Osteocyte (in vitro differentiated cells): Measurements from ENCODE around the gene SHC2. TPM values are rescaled to one million over a fixed set of nuclear protein-coding genes. Genes with fewer than 3 reads are reported as not detected.

Experiments used
- DNase-seq: peaks from one replicate; pipeline ENCODE4 v3.0.0; 2021; ENCODE audit warnings: mixed read lengths; ENCODE audit not compliant: unreplicated experiment; ENCODE audit errors: extremely low spot score
- H3K27ac Mint-ChIP-seq: one replicate; pipeline ENCODE4 v1.8.0; 2021; ENCODE audit warnings: mild to moderate bottlenecking, mixed read lengths; ENCODE audit not compliant: unreplicated experiment
- H3K27me3 Mint-ChIP-seq: one replicate; pipeline ENCODE4 v1.8.0; 2021; ENCODE audit warnings: mixed read lengths; ENCODE audit not compliant: unreplicated experiment
- H3K36me3 Mint-ChIP-seq: one replicate; pipeline ENCODE4 v1.8.0; 2021; ENCODE audit warnings: mixed read lengths; ENCODE audit not compliant: unreplicated experiment
- H3K4me1 Mint-ChIP-seq: one replicate; pipeline ENCODE4 v1.8.0; 2021; ENCODE audit warnings: mixed read lengths; ENCODE audit not compliant: unreplicated experiment
- H3K4me3 Mint-ChIP-seq: one replicate; pipeline ENCODE4 v1.8.0; 2021; ENCODE audit warnings: mild to moderate bottlenecking, moderate library complexity, mixed read lengths; ENCODE audit not compliant: unreplicated experiment
- H3K9me3 Mint-ChIP-seq: one replicate; pipeline ENCODE4 v1.8.0; 2021; ENCODE audit warnings: mixed read lengths; ENCODE audit not compliant: unreplicated experiment
- CTCF ChIP-seq: fragments of 200-600 bp; sonication (generic); IDR thresholded peaks from 2 replicates; pipeline ENCODE4 v1.5.0; 2021; ENCODE audit warnings: antibody characterized with exemption, mild to moderate bottlenecking, moderate library complexity
- total RNA-seq: library from RNA; stranded (reverse); gene quantifications from 2 replicates; pipeline ENCODE4 v1.2.1, GENCODE V29; 2021

SHC2 gene
- total RNA-seq, 1 donor from 2014 or later: 61.7 TPM

GRCh38 chr19:472005-472858, 11.4 kb upstream of the SHC2 start:
- DNase-seq: no peak
- H3K27ac Mint-ChIP-seq: no peak overlapping the region
- H3K4me3 Mint-ChIP-seq: no peak overlapping the region
- H3K36me3 Mint-ChIP-seq: no peaks in the 10 kb centered on the region
- no peaks in the 10 kb centered on the region for H3K27me3 Mint-ChIP-seq
- peaks cover 2% of the 10 kb centered on the region for H3K4me1 Mint-ChIP-seq
- H3K9me3 Mint-ChIP-seq: no peaks in the 10 kb centered on the region
- no peak for TF ChIP-seq CTCF

GRCh38 chr19:470701-471100, 9.9 kb upstream of the SHC2 start:
- H3K9me3 Mint-ChIP-seq: no peaks in the 10 kb centered on the region
- no peak for TF ChIP-seq CTCF
- H3K4me1 Mint-ChIP-seq: peaks cover 2% of the 10 kb centered on the region
- DNase-seq: no peak
- no peaks in the 10 kb centered on the region for H3K27me3 Mint-ChIP-seq
- no peak overlapping the region for H3K4me3 Mint-ChIP-seq
- H3K27ac Mint-ChIP-seq: no peak overlapping the region
- no peaks in the 10 kb centered on the region for H3K36me3 Mint-ChIP-seq

GRCh38 chr19:469833-470232, 9.0 kb upstream of the SHC2 start:
- Mint-ChIP-seq H3K9me3 (no peaks in the 10 kb centered on the region), H3K4me3 (no peak overlapping the region), H3K4me1 (no peaks in the 10 kb centered on the region), H3K36me3 (no peaks in the 10 kb centered on the region), H3K27ac (no peak overlapping the region), H3K27me3 (no peaks in the 10 kb centered on the region)
- TF ChIP-seq CTCF: no peak
- DNase-seq: no peak

GRCh38 chr19:468587-469256, 7.9 kb upstream of the SHC2 start:
- no peaks in the 10 kb centered on the region for H3K4me1 Mint-ChIP-seq
- no peaks in the 10 kb centered on the region for H3K27me3 Mint-ChIP-seq
- no peak overlapping the region for H3K4me3 Mint-ChIP-seq
- no peak overlapping the region for H3K27ac Mint-ChIP-seq
- no peak for DNase-seq
- H3K36me3 Mint-ChIP-seq: no peaks in the 10 kb centered on the region
- no peaks in the 10 kb centered on the region for H3K9me3 Mint-ChIP-seq
- TF ChIP-seq CTCF: no peak

- no peaks in the 10 kb centered on the region for H3K36me3 Mint-ChIP-seq
- no peak for TF ChIP-seq CTCF
- H3K27me3 Mint-ChIP-seq: no peaks in the 10 kb centered on the region
- no peaks in the 10 kb centered on the region for H3K4me1 Mint-ChIP-seq
- H3K9me3 Mint-ChIP-seq: no peaks in the 10 kb centered on the region
- H3K27ac Mint-ChIP-seq: no peak overlapping the region
- DNase-seq: no peak
- no peak overlapping the region for H3K4me3 Mint-ChIP-seq
Observed at GRCh38 chr19:467554-467953, 6.7 kb upstream of the SHC2 start.
